HG02763 (cell line): ENCODE results near the gene TMPRSS3.

Experiments used
- ATAC-seq: cut with Tn5 transposase; IDR thresholded peaks from one replicate; pipeline ENCODE4 v1.9.1; 2021; ENCODE audit warnings: mild to moderate bottlenecking, moderate library complexity; ENCODE audit not compliant: unreplicated experiment

TMPRSS3 gene

GRCh38 chr21:42390193-42390592 lies 5.7 kb downstream of the TMPRSS3 start:
- no peak for ATAC-seq

- no peak for ATAC-seq
These were observed 6.4 kb downstream of the TMPRSS3 start for GRCh38 chr21:42389449-42389835.

GRCh38 chr21:42388740-42389448 lies 7.0 kb downstream of the TMPRSS3 start:
- no peak for ATAC-seq

GRCh38 chr21:42387843-42388340 lies 8.0 kb downstream of the TMPRSS3 start:
- no peak for ATAC-seq

GRCh38 chr21:42387164-42387563 lies 8.7 kb downstream of the TMPRSS3 start:
- ATAC-seq: no peak

GRCh38 chr21:42386034-42386591 lies 9.7 kb downstream of the TMPRSS3 start:
- ATAC-seq: no peak

- ATAC-seq: no peak
These were observed 10.2 kb downstream of the TMPRSS3 start for GRCh38 chr21:42385619-42386018.

- ATAC-seq: no peak
These were observed 10.9 kb downstream of the TMPRSS3 start for GRCh38 chr21:42384989-42385388.

- ATAC-seq: no peak
These were observed 11.5 kb downstream of the TMPRSS3 start for GRCh38 chr21:42384156-42384945.

GRCh38 chr21:42383331-42383730 lies 12.5 kb downstream of the TMPRSS3 start:
- no peak for ATAC-seq

GRCh38 chr21:42382915-42383314 lies 12.9 kb downstream of the TMPRSS3 start:
- no peak for ATAC-seq

GRCh38 chr21:42381347-42381984 lies 14.4 kb downstream of the TMPRSS3 start:
- ATAC-seq: no peak

GRCh38 chr21:42379426-42380215 lies 16.2 kb downstream of the TMPRSS3 start:
- ATAC-seq: no peak

GRCh38 chr21:42378418-42378817 lies 17.4 kb downstream of the TMPRSS3 start:
- ATAC-seq: no peak

- no peak for ATAC-seq
These were observed 17.9 kb downstream of the TMPRSS3 start for GRCh38 chr21:42377951-42378340.

GRCh38 chr21:42377211-42377950 lies 18.5 kb downstream of the TMPRSS3 start:
- ATAC-seq: no peak

- ATAC-seq: no peak
These were observed 19.4 kb downstream of the TMPRSS3 start for GRCh38 chr21:42376338-42376982.

GRCh38 chr21:42375966-42376337 lies 19.9 kb downstream of the TMPRSS3 start:
- ATAC-seq: no peak

GRCh38 chr21:42375506-42375905 lies 20.3 kb downstream of the TMPRSS3 start:
- ATAC-seq: no peak
